Mesenchymal stem cell (in vitro differentiated cells and primary cell): Measurements from ENCODE around the gene RAB3B.

Source experiments
- DNase-seq: peaks from one replicate; pipeline ENCODE4 v3.0.0-alpha.2; 2013
- H2AFZ ChIP-seq: one replicate; pipeline ENCODE4 v1.6.1; 2013; ENCODE audit warnings: low read depth, mild to moderate bottlenecking, control low read depth, inconsistent platforms, low read length, moderate library complexity
- H2AK5ac ChIP-seq: 2 replicates; pipeline ENCODE4 v1.6.1; 2013; ENCODE audit warnings: low read length, moderate library complexity, mild to moderate bottlenecking, inconsistent platforms; ENCODE audit not compliant: severe bottlenecking
- H2BK120ac ChIP-seq: one replicate; pipeline ENCODE4 v1.6.1; 2013; ENCODE audit warnings: low read depth, mild to moderate bottlenecking, inconsistent platforms, low read length, moderate library complexity
- H2BK12ac ChIP-seq, 2 experiments: one replicate each; pipeline ENCODE4 v1.6.1; 2013; ENCODE audit warnings: inconsistent platforms in 2 of 2, low read length in 2 of 2, mild to moderate bottlenecking in 2 of 2, moderate library complexity in 2 of 2, control low read depth in 1 of 2
- H2BK15ac ChIP-seq: one replicate; pipeline ENCODE4 v1.6.1; 2013; ENCODE audit warnings: mild to moderate bottlenecking, low read depth, inconsistent platforms; ENCODE audit not compliant: poor library complexity, severe bottlenecking
- H2BK5ac ChIP-seq: 2 replicates; pipeline ENCODE4 v1.6.1; 2013; ENCODE audit warnings: low read depth, mild to moderate bottlenecking, low read length, control low read depth, inconsistent platforms; ENCODE audit not compliant: poor library complexity, severe bottlenecking
- H3K14ac ChIP-seq, 2 experiments: one replicate each; pipeline ENCODE4 v1.6.1; 2013; ENCODE audit warnings: inconsistent platforms in 2 of 2, low read length in 2 of 2, control low read depth in 1 of 2, mild to moderate bottlenecking in 1 of 2, moderate library complexity in 1 of 2
- H3K18ac ChIP-seq, 2 experiments: one replicate each; pipeline ENCODE4 v1.6.1; 2013; ENCODE audit warnings: inconsistent platforms in 2 of 2, low read length in 2 of 2, control low read depth in 1 of 2, low read depth in 1 of 2, mild to moderate bottlenecking in 1 of 2
- H3K23ac ChIP-seq, 2 experiments: one replicate each; pipeline ENCODE4 v1.6.1; 2013; ENCODE audit warnings: inconsistent platforms in 2 of 2, low read length in 2 of 2, mild to moderate bottlenecking in 2 of 2, moderate library complexity in 2 of 2, control low read depth in 1 of 2
- H3K27ac ChIP-seq: 2 replicates; pipeline ENCODE4 v1.5.1; 2013; ENCODE audit warnings: mild to moderate bottlenecking, moderate library complexity, low read length, control low read depth, inconsistent platforms; ENCODE audit not compliant: poor library complexity, severe bottlenecking
- H3K27me3 ChIP-seq, 2 experiments: 2 replicates each; pipeline versions ENCODE4 v1.6.1 to v1.7.0; 2013; ENCODE audit warnings: low read length in 2 of 2, mild to moderate bottlenecking in 2 of 2, moderate library complexity in 2 of 2, control low read depth in 1 of 2, inconsistent platforms in 1 of 2; ENCODE audit not compliant: control insufficient read depth in 1 of 2, insufficient read depth in 1 of 2
- H3K36me3 ChIP-seq, 2 experiments: 2 replicates each; pipeline versions ENCODE4 v1.6.1 to v1.7.0; 2013; ENCODE audit warnings: low read length in 2 of 2, control low read depth in 1 of 2, inconsistent platforms in 1 of 2, low read depth in 1 of 2, mild to moderate bottlenecking in 1 of 2; ENCODE audit not compliant: insufficient read depth in 2 of 2, control insufficient read depth in 1 of 2
- H3K4ac ChIP-seq, 2 experiments: one replicate each; pipeline ENCODE4 v1.6.1; 2013; ENCODE audit warnings: inconsistent platforms in 2 of 2, low read length in 2 of 2, mild to moderate bottlenecking in 2 of 2, moderate library complexity in 2 of 2, control low read depth in 1 of 2, low read depth in 1 of 2
- H3K4me1 ChIP-seq: 2 replicates; pipeline ENCODE4 v1.6.1; 2013; ENCODE audit warnings: low read depth, low read length, control low read depth; ENCODE audit not compliant: control insufficient read depth, insufficient read depth
- H3K4me2 ChIP-seq: 2 replicates; pipeline ENCODE4 v1.6.1; 2013; ENCODE audit warnings: low read length, mild to moderate bottlenecking, inconsistent platforms; ENCODE audit not compliant: poor library complexity, severe bottlenecking
- H3K4me3 ChIP-seq, 2 experiments: 2 replicates each; pipeline versions ENCODE4 v1.5.1 to v1.7.0; 2013; ENCODE audit warnings: low read length in 2 of 2, mild to moderate bottlenecking in 2 of 2, control low read depth in 1 of 2, low read depth in 1 of 2; ENCODE audit not compliant: insufficient read depth in 1 of 2
- H3K79me1 ChIP-seq: replicated peaks from 2 replicates; pipeline ENCODE4 v1.6.1; 2013; ENCODE audit warnings: mild to moderate bottlenecking, control low read depth, low read length, inconsistent platforms; ENCODE audit not compliant: poor library complexity, severe bottlenecking
- H3K9ac ChIP-seq: 2 replicates; pipeline ENCODE4 v1.7.0; 2013; ENCODE audit warnings: mild to moderate bottlenecking, low read length, moderate library complexity
- H3K9me3 ChIP-seq: 2 replicates; pipeline ENCODE4 v1.7.0; 2013; ENCODE audit warnings: mild to moderate bottlenecking, low read length; ENCODE audit not compliant: control insufficient read depth
- H4K8ac ChIP-seq: one replicate; pipeline ENCODE4 v1.6.1; 2013; ENCODE audit warnings: inconsistent platforms, mild to moderate bottlenecking, low read length, moderate library complexity
- H4K91ac ChIP-seq: one replicate; pipeline ENCODE4 v1.6.1; 2013; ENCODE audit warnings: mild to moderate bottlenecking, low read length, inconsistent platforms
- WGBS: methylation state at CpG from one replicate; pipeline ENCODE4 v1.1.7; 2013; ENCODE audit warnings: mixed read lengths; 5-methylcytosine and 5-hydroxymethylcytosine counted together

RAB3B gene

GRCh38 chr1:52028328-52028727 is 37.8 kb upstream of the RAB3B start:
- no peak overlapping the region for H3K27ac ChIP-seq
- H2BK120ac ChIP-seq = no peak overlapping the region
- no peaks in the 10 kb centered on the region for H3K9me3 ChIP-seq
- WGBS = 100% methylated on average over 1 of the region's 1 CpG
- H3K4ac ChIP-seq = no peak overlapping the region
- no peak overlapping the region for H2AFZ ChIP-seq
- no peak overlapping the region for H2AK5ac ChIP-seq
- no peak overlapping the region for H2BK15ac ChIP-seq
- H3K27me3 ChIP-seq = no peaks in the 10 kb centered on the region
- peaks cover 6% of the 10 kb centered on the region for H3K4me1 ChIP-seq
- no peak overlapping the region for H3K18ac ChIP-seq
- H3K79me1 ChIP-seq = peaks cover 8% of the 10 kb centered on the region
- H3K14ac ChIP-seq = no peak overlapping the region
- H3K4me2 ChIP-seq = no peak overlapping the region
- no peak for DNase-seq
- no peak overlapping the region for H4K8ac ChIP-seq
- peaks cover 4 to 48% of the 10 kb centered on the region in 2 experiments for H3K36me3 ChIP-seq
- H2BK5ac ChIP-seq = no peak overlapping the region
- no peak overlapping the region for H2BK12ac ChIP-seq
- H4K91ac ChIP-seq = no peak overlapping the region
- H3K23ac ChIP-seq = no peak overlapping the region
- no peak overlapping the region for H3K4me3 ChIP-seq
- H3K9ac ChIP-seq = no peak overlapping the region

DNA sequence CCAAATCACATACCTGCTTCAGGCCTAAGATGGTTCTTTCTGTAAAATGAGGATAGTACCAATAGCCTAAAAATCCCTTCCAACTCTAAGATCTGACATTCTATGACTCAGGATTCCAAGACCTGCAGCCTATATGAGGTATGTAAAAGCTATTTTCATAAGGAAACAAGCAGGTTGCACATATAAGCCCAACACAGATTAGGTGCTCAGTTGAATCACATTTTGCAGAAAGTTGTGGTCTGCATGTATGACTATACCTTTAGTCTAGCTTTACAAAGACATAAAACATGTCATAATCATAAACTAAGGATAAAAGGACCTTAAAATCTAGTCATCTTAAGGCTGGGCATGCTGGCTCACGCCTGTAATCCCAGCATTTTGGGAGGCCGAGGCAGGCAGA is 35.8 kb upstream of the RAB3B start:
- Histone ChIP-seq H2BK5ac (no peak overlapping the region), H2AK5ac (no peak overlapping the region), H3K14ac (no peak overlapping the region), H3K27me3 (no peaks in the 10 kb centered on the region), H2BK15ac (no peak overlapping the region), H3K4me3 (no peak overlapping the region), H2BK12ac (no peak overlapping the region), H3K9me3 (no peaks in the 10 kb centered on the region), H3K23ac (no peak overlapping the region), H4K8ac (no peak overlapping the region), H3K18ac (no peak overlapping the region), H3K27ac (no peak overlapping the region), H3K4ac (no peak overlapping the region), H2AFZ (no peak overlapping the region), H3K79me1 (peaks cover 8% of the 10 kb centered on the region), H3K36me3 (peaks cover 8 to 66% of the 10 kb centered on the region in 2 experiments), H3K4me2 (no peak overlapping the region), H2BK120ac (no peak overlapping the region), H3K4me1 (peaks cover 4% of the 10 kb centered on the region), H4K91ac (no peak overlapping the region), H3K9ac (no peak overlapping the region)
- DNase-seq = no peak
- 96% methylated on average over 2 of the region's 2 CpGs for WGBS

GRCh38 chr1:52022133-52022532 is 31.6 kb upstream of the RAB3B start:
- Histone ChIP-seq H3K27me3 (no peaks in the 10 kb centered on the region), H2AFZ (no peak overlapping the region), H3K4me1 (no peaks in the 10 kb centered on the region), H2BK12ac (no peak overlapping the region), H2BK120ac (no peak overlapping the region), H3K4ac (no peak overlapping the region), H3K9me3 (no peaks in the 10 kb centered on the region), H4K8ac (no peak overlapping the region), H3K36me3 (peaks cover 11 to 62% of the 10 kb centered on the region in 2 experiments), H2BK15ac (no peak overlapping the region), H2BK5ac (no peak overlapping the region), H3K27ac (no peak overlapping the region), H3K4me2 (no peak overlapping the region), H2AK5ac (no peak overlapping the region), H3K79me1 (no peaks in the 10 kb centered on the region), H3K18ac (no peak overlapping the region), H3K4me3 (no peak overlapping the region), H3K23ac (no peak overlapping the region), H3K9ac (no peak overlapping the region), H3K14ac (no peak overlapping the region), H4K91ac (no peak overlapping the region)
- WGBS = 94% methylated on average over 1 of the region's 2 CpGs
- DNase-seq = no peak

DNA sequence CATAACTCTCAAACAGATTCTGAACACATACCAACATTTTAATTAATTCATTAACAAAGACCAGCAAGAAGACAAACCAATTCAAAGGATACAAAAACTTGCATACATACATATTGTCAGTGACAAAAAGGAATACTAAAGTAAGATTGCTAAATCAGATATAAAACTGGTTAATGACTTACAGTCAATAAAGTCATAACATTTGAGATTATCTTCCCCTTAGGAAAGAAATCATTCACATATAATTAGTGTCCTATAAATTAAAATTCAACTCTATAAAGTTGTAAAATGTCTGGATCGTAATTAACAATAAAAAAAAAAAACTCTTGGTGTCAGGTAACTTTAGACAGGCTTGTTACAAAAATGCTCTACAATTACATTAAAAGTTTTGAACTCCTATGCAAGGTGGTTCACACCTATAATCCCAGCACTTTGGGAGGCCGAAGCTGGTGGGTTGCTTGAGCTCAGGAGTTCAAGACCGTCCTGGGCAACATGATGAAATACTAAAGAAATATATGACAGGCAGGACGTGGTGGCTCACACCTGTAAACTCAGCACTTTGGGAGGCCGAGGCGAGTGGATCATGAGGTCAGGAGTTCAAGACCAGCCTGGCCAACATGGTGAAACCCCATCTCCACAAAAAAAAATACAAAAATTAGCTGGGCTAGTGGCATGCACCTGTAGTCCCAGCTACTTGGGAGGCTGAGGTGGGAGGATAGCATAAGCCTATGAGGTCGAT is 17.7 kb upstream of the RAB3B start:
- H3K36me3 ChIP-seq = no peaks in the 10 kb centered on the region
- no peaks in the 10 kb centered on the region for H3K27me3 ChIP-seq
- no peak overlapping the region for H2BK12ac ChIP-seq
- H3K4me3 ChIP-seq = no peak overlapping the region
- no peak overlapping the region for H3K18ac ChIP-seq
- no peaks in the 10 kb centered on the region for H3K9me3 ChIP-seq
- H2BK15ac ChIP-seq = no peak overlapping the region
- no peak overlapping the region for H3K23ac ChIP-seq
- H3K4me2 ChIP-seq = no peak overlapping the region
- no peaks in the 10 kb centered on the region for H3K79me1 ChIP-seq
- H3K9ac ChIP-seq = no peak overlapping the region
- no peak overlapping the region for H3K4ac ChIP-seq
- H2AFZ ChIP-seq = no peak overlapping the region
- peaks cover 3% of the 10 kb centered on the region for H3K4me1 ChIP-seq
- DNase-seq = no peak
- no peak overlapping the region for H3K14ac ChIP-seq
- no peak overlapping the region for H4K91ac ChIP-seq
- H2BK5ac ChIP-seq = peak overlapping the region; percentile 91
- no peak overlapping the region for H2BK120ac ChIP-seq
- peak overlapping the region; percentile 90 for H2AK5ac ChIP-seq
- WGBS = 86% methylated on average over 6 of the region's 7 CpGs
- H4K8ac ChIP-seq = no peak overlapping the region
- peak overlapping the region; percentile 98 for H3K27ac ChIP-seq
